ENCODE results near the gene TMEM80. TPM values are rescaled to one million over a fixed set of nuclear protein-coding genes. Genes with fewer than 3 reads are reported as not detected.

Gene TMEM80
- total and polyA plus RNA-seq, 10 of the 15 experiments (the other 5 are each of a cell fraction or from before 2014, with no cell fraction given), result 6.7 to 30.9 (median 20.7) TPM

DNA sequence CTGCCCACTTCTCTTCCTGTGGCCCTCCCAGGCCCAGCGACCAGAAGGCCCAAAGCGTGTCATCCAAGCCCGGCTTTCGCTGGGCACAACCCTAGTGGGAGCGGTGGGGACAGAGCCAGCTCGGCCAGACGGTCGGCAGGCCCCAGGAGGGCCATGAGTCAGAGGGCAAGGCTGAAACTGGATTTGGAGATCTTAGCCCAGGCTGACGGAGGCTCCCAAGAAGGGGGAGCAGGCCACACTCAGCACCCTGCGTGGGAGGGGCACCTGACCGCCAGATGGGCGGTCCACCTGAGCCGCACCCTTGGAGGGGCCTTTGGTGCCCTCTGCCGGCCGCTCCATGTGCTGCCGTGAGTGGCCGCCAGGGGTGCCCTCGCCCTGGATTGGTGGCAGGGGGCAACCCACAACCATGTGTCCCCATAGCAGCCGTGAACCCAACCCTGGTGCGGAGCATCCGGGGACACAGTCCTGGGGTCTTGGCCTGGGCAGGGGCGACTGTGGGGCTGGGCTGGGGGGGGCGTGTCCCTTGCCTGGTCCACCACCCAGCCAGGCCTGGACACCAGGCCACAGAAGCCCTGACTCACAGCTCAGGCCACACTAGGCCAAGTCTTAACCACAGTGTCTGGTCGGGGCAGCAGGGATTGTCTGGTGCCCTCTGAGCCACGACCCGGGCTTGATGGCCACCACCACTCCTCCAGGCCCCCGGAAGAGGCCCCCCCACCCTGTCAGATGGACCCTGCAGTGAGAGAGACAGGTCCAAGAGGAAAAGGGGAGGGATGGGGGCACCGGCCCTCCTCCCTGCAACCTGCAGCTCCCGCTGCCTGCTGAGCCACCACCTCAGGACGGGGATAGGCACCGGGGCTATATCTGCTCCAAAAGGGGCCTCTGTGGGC is 32.5 kb downstream of the TMEM80 start (continued):
- TF ChIP-seq, protein P1, sequence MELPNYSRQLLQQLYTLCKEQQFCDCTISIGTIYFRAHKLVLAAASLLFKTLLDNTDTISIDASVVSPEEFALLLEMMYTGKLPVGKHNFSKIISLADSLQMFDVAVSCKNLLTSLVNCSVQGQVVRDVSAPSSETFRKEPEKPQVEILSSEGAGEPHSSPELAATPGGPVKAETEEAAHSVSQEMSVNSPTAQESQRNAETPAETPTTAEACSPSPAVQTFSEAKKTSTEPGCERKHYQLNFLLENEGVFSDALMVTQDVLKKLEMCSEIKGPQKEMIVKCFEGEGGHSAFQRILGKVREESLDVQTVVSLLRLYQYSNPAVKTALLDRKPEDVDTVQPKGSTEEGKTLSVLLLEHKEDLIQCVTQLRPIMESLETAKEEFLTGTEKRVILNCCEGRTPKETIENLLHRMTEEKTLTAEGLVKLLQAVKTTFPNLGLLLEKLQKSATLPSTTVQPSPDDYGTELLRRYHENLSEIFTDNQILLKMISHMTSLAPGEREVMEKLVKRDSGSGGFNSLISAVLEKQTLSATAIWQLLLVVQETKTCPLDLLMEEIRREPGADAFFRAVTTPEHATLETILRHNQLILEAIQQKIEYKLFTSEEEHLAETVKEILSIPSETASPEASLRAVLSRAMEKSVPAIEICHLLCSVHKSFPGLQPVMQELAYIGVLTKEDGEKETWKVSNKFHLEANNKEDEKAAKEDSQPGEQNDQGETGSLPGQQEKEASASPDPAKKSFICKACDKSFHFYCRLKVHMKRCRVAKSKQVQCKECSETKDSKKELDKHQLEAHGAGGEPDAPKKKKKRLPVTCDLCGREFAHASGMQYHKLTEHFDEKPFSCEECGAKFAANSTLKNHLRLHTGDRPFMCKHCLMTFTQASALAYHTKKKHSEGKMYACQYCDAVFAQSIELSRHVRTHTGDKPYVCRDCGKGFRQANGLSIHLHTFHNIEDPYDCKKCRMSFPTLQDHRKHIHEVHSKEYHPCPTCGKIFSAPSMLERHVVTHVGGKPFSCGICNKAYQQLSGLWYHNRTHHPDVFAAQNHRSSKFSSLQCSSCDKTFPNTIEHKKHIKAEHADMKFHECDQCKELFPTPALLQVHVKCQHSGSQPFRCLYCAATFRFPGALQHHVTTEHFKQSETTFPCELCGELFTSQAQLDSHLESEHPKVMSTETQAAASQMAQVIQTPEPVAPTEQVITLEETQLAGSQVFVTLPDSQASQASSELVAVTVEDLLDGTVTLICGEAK (IDR thresholded peaks at IDR 0.05; ENCODE audit: borderline replicate concordance), result no peak
- peak; percentile 37; the same call in 1 of the 2 replicates for TF ChIP-seq RB1 (IDR thresholded peaks at IDR 0.05; ENCODE audit: borderline replicate concordance)
- TF ChIP-seq HDGF (IDR thresholded peaks at IDR 0.05), result peak; percentile 46; the same call in 1 of the 2 replicates
- TF ChIP-seq ZNF592 (IDR thresholded peaks at IDR 0.05), result peak; percentile 85
- TF ChIP-seq CHD1 (IDR thresholded peaks at IDR 0.05; ENCODE audit: low read depth, low read length), result no peak

Measured in GM12878 (cell line).